WTC11 (cell line): ENCODE results near the gene SBF2. TPM values are rescaled to one million over a fixed set of nuclear protein-coding genes. Genes with fewer than 3 reads are reported as not detected.

Source experiments
- ATAC-seq: fragments of 200-7000 bp; cut with Tn5 transposase; 2 replicates; pipeline ENCODE4 v1.10.0; 2021; ENCODE audit warnings: mild to moderate bottlenecking, moderate library complexity
- CTCF ChIA-PET: fragments of 300-600 bp; sonication (Branson Sonifier 250); formaldehyde crosslinking; loops from one replicate; lab custom pipeline; 2021; ENCODE audit warnings: antibody characterized with exemption; lab: Charles Lee
- POLR2A ChIA-PET: fragments of 350-600 bp; sonication (Branson Sonifier 250); formaldehyde crosslinking; loops from one replicate; lab custom pipeline; 2021; ENCODE audit warnings: antibody characterized with exemption; lab: Charles Lee
- DNase-seq: peaks from one replicate; pipeline ENCODE4 v3.0.0; 2021; ENCODE audit warnings: low spot score
- H3K27ac Mint-ChIP-seq: 2 replicates; pipeline ENCODE4 v1.8.0; 2021; ENCODE audit warnings: mixed read lengths
- H3K27me3 Mint-ChIP-seq: 2 replicates; pipeline ENCODE4 v1.8.0; 2021; ENCODE audit warnings: low read depth, mild to moderate bottlenecking, moderate library complexity, mixed read lengths
- H3K36me3 Mint-ChIP-seq: 2 replicates; pipeline ENCODE4 v1.8.0; 2021; ENCODE audit warnings: mixed read lengths
- H3K4me1 Mint-ChIP-seq: 2 replicates; pipeline ENCODE4 v1.8.0; 2022; ENCODE audit warnings: mixed read lengths
- H3K4me3 Mint-ChIP-seq: 2 replicates; pipeline ENCODE4 v1.8.0; 2021; ENCODE audit warnings: mild to moderate bottlenecking, moderate library complexity, mixed read lengths
- H3K9me3 Mint-ChIP-seq: 2 replicates; pipeline ENCODE4 v1.8.0; 2021; ENCODE audit warnings: mixed read lengths
- EMX1 ChIP-seq: fragments of 250-450 bp; sonication (Bioruptor Pico); IDR thresholded peaks from 2 replicates; pipeline ENCODE4 v1.8.0; 2021; ENCODE audit warnings: mild to moderate bottlenecking
- ETV6 ChIP-seq: sonication (generic); formaldehyde crosslinking; IDR thresholded peaks from 2 replicates; pipeline ENCODE4 v1.8.1; 2022; ENCODE audit warnings: mild to moderate bottlenecking, missing genetic modification reagents
- FOXK1 ChIP-seq: sonication (generic); formaldehyde crosslinking; IDR thresholded peaks from 2 replicates; pipeline ENCODE4 v1.8.0; 2022; ENCODE audit warnings: mild to moderate bottlenecking, moderate library complexity, missing genetic modification reagents
- GTF2I ChIP-seq: fragments of 250-450 bp; sonication (Bioruptor Pico); conservative IDR thresholded peaks from 2 replicates; pipeline ENCODE4 v1.4.0; 2021; ENCODE audit warnings: mild to moderate bottlenecking
- MAX ChIP-seq: sonication (generic); formaldehyde crosslinking; IDR thresholded peaks from 2 replicates; pipeline ENCODE4 v1.8.0; 2022; ENCODE audit warnings: mild to moderate bottlenecking, missing genetic modification reagents
- NFATC4 ChIP-seq: fragments of 250-450 bp; sonication (Bioruptor Pico); IDR thresholded peaks from 2 replicates; pipeline ENCODE4 v1.9.0; 2021; ENCODE audit warnings: mild to moderate bottlenecking
- NR1H2 ChIP-seq: sonication (generic); formaldehyde crosslinking; IDR thresholded peaks from 2 replicates; pipeline ENCODE4 v1.9.0; 2021; ENCODE audit warnings: mild to moderate bottlenecking, moderate library complexity, missing genetic modification reagents
- NR3C1 ChIP-seq: sonication (generic); formaldehyde crosslinking; conservative IDR thresholded peaks from 2 replicates; pipeline ENCODE4 v1.8.1; 2023; ENCODE audit warnings: low read depth, mild to moderate bottlenecking, missing genetic modification reagents
- SMAD4 ChIP-seq: sonication (generic); formaldehyde crosslinking; IDR thresholded peaks from 2 replicates; pipeline ENCODE4 v1.8.0; 2022; ENCODE audit warnings: mild to moderate bottlenecking, missing genetic modification reagents
- TEAD1 ChIP-seq: sonication (generic); formaldehyde crosslinking; IDR thresholded peaks from 2 replicates; pipeline ENCODE4 v1.8.0; 2022; ENCODE audit warnings: mild to moderate bottlenecking, missing genetic modification reagents
- TP53 ChIP-seq: sonication (generic); formaldehyde crosslinking; IDR thresholded peaks from 2 replicates; pipeline ENCODE4 v1.8.1; 2023; ENCODE audit warnings: mild to moderate bottlenecking, missing genetic modification reagents
- USF2 ChIP-seq: sonication (generic); formaldehyde crosslinking; IDR thresholded peaks from 2 replicates; pipeline ENCODE4 v1.8.1; 2023; ENCODE audit warnings: mild to moderate bottlenecking, missing genetic modification reagents, moderate library complexity
- ZNF232 ChIP-seq: sonication (generic); formaldehyde crosslinking; IDR thresholded peaks from 2 replicates; pipeline ENCODE4 v1.8.0; 2022; ENCODE audit warnings: mild to moderate bottlenecking, missing genetic modification reagents
- ZNF423 ChIP-seq: fragments of 250-450 bp; sonication (Bioruptor Pico); IDR thresholded peaks from 2 replicates; pipeline ENCODE4 v2.1.2; 2022; ENCODE audit warnings: mild to moderate bottlenecking, moderate library complexity
- ZNF532 ChIP-seq: fragments of 250-450 bp; sonication (Bioruptor Pico); IDR thresholded peaks from 2 replicates; pipeline ENCODE4 v1.9.0; 2021; ENCODE audit warnings: mild to moderate bottlenecking, borderline replicate concordance
- ZSCAN18 ChIP-seq: fragments of 250-450 bp; sonication (Bioruptor Pico); IDR thresholded peaks from 2 replicates; pipeline ENCODE4 v2.1.2; 2022; ENCODE audit warnings: mild to moderate bottlenecking, moderate library complexity
- total RNA-seq: library from RNA; stranded (reverse); gene quantifications from 3 replicates; pipeline ENCODE4 v1.2.3, GENCODE V29; 2021
- TF ChIP-seq, protein P1 (sequence below): sonication (generic); formaldehyde crosslinking; conservative IDR thresholded peaks from 2 replicates; pipeline ENCODE4 v1.8.1; 2023; ENCODE audit warnings: mild to moderate bottlenecking, low read depth, missing genetic modification reagents, moderate library complexity
- TF ChIP-seq, protein P2 (sequence below): sonication (generic); formaldehyde crosslinking; IDR thresholded peaks from 2 replicates; pipeline ENCODE4 v1.8.0; 2023; ENCODE audit warnings: missing genetic modification reagents

The SBF2 gene
- total RNA-seq, 1 experiment from 2014 or later = 47.6 TPM

- Mint-ChIP-seq H3K27me3 (no peaks in the 10 kb centered on the region), H3K4me3 (no peak overlapping the region), H3K27ac (peak overlapping the region; percentile 46; the same call in 1 of the 2 replicates), H3K4me1 (peaks cover 34% of the 10 kb centered on the region), H3K36me3 (peaks cover 3% of the 10 kb centered on the region; the same call in 1 of the 2 replicates), H3K9me3 (no peaks in the 10 kb centered on the region)
- ATAC-seq (no peak), DNase-seq (no peak)
- ChIA-PET POLR2A (no interaction called here), CTCF (interaction anchor here (2.5 kb wide), 1 partner anchor 16 kb away, joined by 10 read pairs; the partner anchor contains the start of gene ADM)
- no peak for TF ChIP-seq FOXK1 (CRISPR knock-in tag)
- no peak for TF ChIP-seq SMAD4
- TF ChIP-seq TEAD1 (CRISPR knock-in tag) = no peak
- TF ChIP-seq, protein P1, sequence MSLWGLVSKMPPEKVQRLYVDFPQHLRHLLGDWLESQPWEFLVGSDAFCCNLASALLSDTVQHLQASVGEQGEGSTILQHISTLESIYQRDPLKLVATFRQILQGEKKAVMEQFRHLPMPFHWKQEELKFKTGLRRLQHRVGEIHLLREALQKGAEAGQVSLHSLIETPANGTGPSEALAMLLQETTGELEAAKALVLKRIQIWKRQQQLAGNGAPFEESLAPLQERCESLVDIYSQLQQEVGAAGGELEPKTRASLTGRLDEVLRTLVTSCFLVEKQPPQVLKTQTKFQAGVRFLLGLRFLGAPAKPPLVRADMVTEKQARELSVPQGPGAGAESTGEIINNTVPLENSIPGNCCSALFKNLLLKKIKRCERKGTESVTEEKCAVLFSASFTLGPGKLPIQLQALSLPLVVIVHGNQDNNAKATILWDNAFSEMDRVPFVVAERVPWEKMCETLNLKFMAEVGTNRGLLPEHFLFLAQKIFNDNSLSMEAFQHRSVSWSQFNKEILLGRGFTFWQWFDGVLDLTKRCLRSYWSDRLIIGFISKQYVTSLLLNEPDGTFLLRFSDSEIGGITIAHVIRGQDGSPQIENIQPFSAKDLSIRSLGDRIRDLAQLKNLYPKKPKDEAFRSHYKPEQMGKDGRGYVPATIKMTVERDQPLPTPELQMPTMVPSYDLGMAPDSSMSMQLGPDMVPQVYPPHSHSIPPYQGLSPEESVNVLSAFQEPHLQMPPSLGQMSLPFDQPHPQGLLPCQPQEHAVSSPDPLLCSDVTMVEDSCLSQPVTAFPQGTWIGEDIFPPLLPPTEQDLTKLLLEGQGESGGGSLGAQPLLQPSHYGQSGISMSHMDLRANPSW (CRISPR knock-in tag) = no peak
- no peak for TF ChIP-seq TP53 (CRISPR knock-in tag)
- no peak for TF ChIP-seq GTF2I (CRISPR knock-in tag)
- no peak for TF ChIP-seq ETV6 (CRISPR knock-in tag)
- TF ChIP-seq MAX (CRISPR knock-in tag) = no peak
- no peak for TF ChIP-seq EMX1 (CRISPR knock-in tag)
- TF ChIP-seq NFATC4 (CRISPR knock-in tag) = no peak
- no peak for TF ChIP-seq NR3C1 (CRISPR knock-in tag)
- no peak for TF ChIP-seq ZNF532 (CRISPR knock-in tag)
- TF ChIP-seq USF2 (CRISPR knock-in tag) = no peak
- TF ChIP-seq ZNF423 (CRISPR knock-in tag) = no peak
- TF ChIP-seq ZSCAN18 (CRISPR knock-in tag) = no peak
- no peak for TF ChIP-seq NR1H2 (CRISPR knock-in tag)
- TF ChIP-seq, protein P2, sequence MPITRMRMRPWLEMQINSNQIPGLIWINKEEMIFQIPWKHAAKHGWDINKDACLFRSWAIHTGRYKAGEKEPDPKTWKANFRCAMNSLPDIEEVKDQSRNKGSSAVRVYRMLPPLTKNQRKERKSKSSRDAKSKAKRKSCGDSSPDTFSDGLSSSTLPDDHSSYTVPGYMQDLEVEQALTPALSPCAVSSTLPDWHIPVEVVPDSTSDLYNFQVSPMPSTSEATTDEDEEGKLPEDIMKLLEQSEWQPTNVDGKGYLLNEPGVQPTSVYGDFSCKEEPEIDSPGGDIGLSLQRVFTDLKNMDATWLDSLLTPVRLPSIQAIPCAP (CRISPR knock-in tag) = no peak
- TF ChIP-seq ZNF232 = no peak
Observed at GRCh38 chr11:10287766-10288715, 6.0 kb downstream of the SBF2 start.
